Ovary (tissue), 9 donors: ENCODE data around the gene JAG2. TPM values are rescaled to one million over a fixed set of nuclear protein-coding genes. Genes with fewer than 3 reads are reported as not detected.

Experiments used
- DNase-seq, 5 donors: peaks; one replicate each; pipeline ENCODE4 v3.0.0-alpha.2; 2019 to 2020
- H3K27ac ChIP-seq, 2 donors: fragments of 200-600 bp; one replicate each; pipeline versions ENCODE4 v1.5.1 to v1.8.0; 2019 to 2022
- H3K27me3 ChIP-seq: fragments of 200-600 bp; one replicate; pipeline ENCODE4 v1.8.0; 2022
- H3K36me3 ChIP-seq: fragments of 200-600 bp; sonication (generic); one replicate; pipeline ENCODE4 v1.5.1; 2019
- H3K4me1 ChIP-seq: one replicate; pipeline ENCODE4 v1.8.1; 2013; ENCODE audit warnings: mild to moderate bottlenecking, moderate library complexity; ENCODE audit not compliant: insufficient read depth
- H3K4me3 ChIP-seq: fragments of 200-600 bp; sonication (generic); one replicate; pipeline ENCODE4 v1.5.1; 2017
- H3K9me3 ChIP-seq, 2 donors: fragments of 200-600 bp in 1 of 2; sonication (generic) in 1 of 2; one replicate each; pipeline versions ENCODE4 v1.5.1 to v1.8.1; 2013 to 2019; ENCODE audit warnings: mild to moderate bottlenecking in 1 of 2, moderate library complexity in 1 of 2
- CTCF ChIP-seq, 3 donors: fragments of 450-650 bp in 2 of 3; fragments of 200-600 bp in 1 of 3; IDR thresholded peaks; one replicate each; pipeline versions ENCODE4 v1.5.1 to v1.8.0; 2016 to 2022; ENCODE audit warnings: antibody characterized with exemption in 3 of 3, mild to moderate bottlenecking in 1 of 3
- EP300 ChIP-seq: sonication (generic); formaldehyde crosslinking; IDR thresholded peaks from one replicate; pipeline ENCODE4 v1.6.1; 2017; ENCODE audit warnings: antibody characterized with exemption
- POLR2A ChIP-seq: fragments of 450-650 bp; IDR thresholded peaks from one replicate; pipeline ENCODE4 v1.6.1; 2017; ENCODE audit warnings: antibody characterized with exemption, mild to moderate bottlenecking, moderate library complexity
- WGBS, 3 donors: extraction: QIAGEN DNeasy Blood & Tissue Kit in 1 of 3; methylation state at CpG; one replicate each; pipeline versions ENCODE4 v1.1.5 to v1.1.7; 2013 to 2017; 5-methylcytosine and 5-hydroxymethylcytosine counted together
- intact Hi-C, 4 donors: fragments of 100-400 bp; cut with DNase I; formaldehyde crosslinking; loops; one replicate each; pipeline versions ENCODE4 v1.11.0 to v1.15.1; 2022 to 2023
- polyA plus RNA-seq, 2 donors: library from polyadenylated mRNA; stranded (reverse); fragments of 200-250 nt in 1 of 2; fragments of 350-450 nt in 1 of 2; fragmentation: Illumina TruSeq in 1 of 2; extraction: RNeasy Lipid Tissue Mini Kit (QIAGEN cat#74804) in 1 of 2; gene quantifications; one replicate each; pipeline ENCODE4 v1.2.3, GENCODE V29; 2013 to 2014
- total RNA-seq, 7 donors: library from RNA; depleted of rRNA in 2 of 7; stranded (reverse); fragments of >200 nt in 2 of 7; fragmentation: NEBNext Ultra II Directional in 3 of 7; extraction: Animal tissue kit (Norgen Biotek cat#: 25700) in 3 of 7; gene quantifications; one replicate each; pipeline versions ENCODE4 v1.1.0 to v1.2.4, GENCODE V29; 2016 to 2023
- donor health status: DM: no; HTN: no; CAD: no; lungs with moderate emphysema.
- donor health status: DM: no; HTN: no; CAD: no.
- donor health status: Bipolar disorder and iron deficiency.
- donor health status: DM: yes; HTN: yes; CAD: no.
- donor health status: DM: no; HTN: no; CAD: no.
- donor health status: DM: yes; HTN: yes; CAD: no.

The JAG2 gene
- total and polyA plus RNA-seq, 9 donors, result 0.78 to 10.2 (median 6.5) TPM

- Histone ChIP-seq H3K27ac (peak overlapping the region in 1 of 2 donors; percentile 23), H3K36me3 (no peaks in the 10 kb centered on the region), H3K27me3 (no peaks in the 10 kb centered on the region), H3K4me3 (no peak overlapping the region), H3K9me3 (no peaks in the 10 kb centered on the region), H3K4me1 (no peaks in the 10 kb centered on the region)
- TF ChIP-seq CTCF (IDR thresholded peaks at IDR 0.05) (no peak), EP300 (no peak), POLR2A (no peak)
- 15 to 20% (median 16%) methylated on average over 24 to 25 of the region's 25 CpGs for WGBS, 3 donors
- DNase-seq, result no peak
- intact Hi-C loops, result no loop called here
Measured at GRCh38 chr14:105195522-105196264, 27.1 kb upstream of the JAG2 start.

GRCh38 chr14:105195051-105195450 is 26.5 kb upstream of the JAG2 start:
- Histone ChIP-seq H3K9me3 (no peaks in the 10 kb centered on the region), H3K27ac (no peak overlapping the region), H3K4me3 (no peak overlapping the region), H3K36me3 (no peaks in the 10 kb centered on the region), H3K4me1 (no peaks in the 10 kb centered on the region), H3K27me3 (no peaks in the 10 kb centered on the region)
- 46 to 57% (median 53%) methylated on average over 8 to 10 of the region's 10 CpGs for WGBS, 3 donors
- intact Hi-C loops, result no loop called here
- no peak for DNase-seq
- TF ChIP-seq POLR2A, result no peak
- no peak for TF ChIP-seq EP300
- no peak for TF ChIP-seq CTCF (IDR thresholded peaks at IDR 0.05)

- no peak for DNase-seq
- H3K4me1 ChIP-seq, result no peaks in the 10 kb centered on the region
- TF ChIP-seq POLR2A (no peak), CTCF (IDR thresholded peaks at IDR 0.05) (no peak), EP300 (no peak)
- WGBS, 3 donors, result 21 to 25% (median 24%) methylated on average over 17 of the region's 17 CpGs
- H3K27me3 ChIP-seq, result no peaks in the 10 kb centered on the region
- H3K27ac ChIP-seq, result no peak overlapping the region
- H3K9me3 ChIP-seq, result no peaks in the 10 kb centered on the region
- no peak overlapping the region for H3K4me3 ChIP-seq
- intact Hi-C loops, result loop anchor here in 1 of 4 donors (2.0 kb wide), 1 partner anchor 67 kb away; no protein-coding TSS in a partner anchor
- no peaks in the 10 kb centered on the region for H3K36me3 ChIP-seq
Measured at GRCh38 chr14:105193916-105194782, 25.6 kb upstream of the JAG2 start.

GRCh38 chr14:105192866-105193731 is 24.5 kb upstream of the JAG2 start:
- 24 to 28% (median 25%) methylated on average over 29 of the region's 29 CpGs for WGBS, 3 donors
- no peaks in the 10 kb centered on the region for H3K36me3 ChIP-seq
- TF ChIP-seq CTCF (IDR thresholded peaks at IDR 0.05) (no peak), EP300 (no peak), POLR2A (no peak)
- H3K9me3 ChIP-seq, result peaks cover 0 to 2% of the 10 kb centered on the region in 2 donors
- intact Hi-C loops, result loop anchor here in 1 of 4 donors (2.0 kb wide), 1 partner anchor 66 kb away; no protein-coding TSS in a partner anchor
- DNase-seq, result no peak
- no peak overlapping the region for H3K27ac ChIP-seq
- H3K4me1 ChIP-seq, result no peaks in the 10 kb centered on the region
- no peaks in the 10 kb centered on the region for H3K27me3 ChIP-seq
- H3K4me3 ChIP-seq, result no peak overlapping the region
